GM19193 (cell line): ENCODE measurements around the gene C19orf73.
A peak's percentile ranks its signal among the peaks of the same experiment; 100 is the strongest.

Experiments used
- POLR2A ChIP-seq: IDR thresholded peaks from 4 replicates; pipeline ENCODE4 v1.6.1; 2011; ENCODE audit not compliant: insufficient read depth, insufficient read length; ENCODE audit errors: extremely low read depth

C19orf73 gene

DNA sequence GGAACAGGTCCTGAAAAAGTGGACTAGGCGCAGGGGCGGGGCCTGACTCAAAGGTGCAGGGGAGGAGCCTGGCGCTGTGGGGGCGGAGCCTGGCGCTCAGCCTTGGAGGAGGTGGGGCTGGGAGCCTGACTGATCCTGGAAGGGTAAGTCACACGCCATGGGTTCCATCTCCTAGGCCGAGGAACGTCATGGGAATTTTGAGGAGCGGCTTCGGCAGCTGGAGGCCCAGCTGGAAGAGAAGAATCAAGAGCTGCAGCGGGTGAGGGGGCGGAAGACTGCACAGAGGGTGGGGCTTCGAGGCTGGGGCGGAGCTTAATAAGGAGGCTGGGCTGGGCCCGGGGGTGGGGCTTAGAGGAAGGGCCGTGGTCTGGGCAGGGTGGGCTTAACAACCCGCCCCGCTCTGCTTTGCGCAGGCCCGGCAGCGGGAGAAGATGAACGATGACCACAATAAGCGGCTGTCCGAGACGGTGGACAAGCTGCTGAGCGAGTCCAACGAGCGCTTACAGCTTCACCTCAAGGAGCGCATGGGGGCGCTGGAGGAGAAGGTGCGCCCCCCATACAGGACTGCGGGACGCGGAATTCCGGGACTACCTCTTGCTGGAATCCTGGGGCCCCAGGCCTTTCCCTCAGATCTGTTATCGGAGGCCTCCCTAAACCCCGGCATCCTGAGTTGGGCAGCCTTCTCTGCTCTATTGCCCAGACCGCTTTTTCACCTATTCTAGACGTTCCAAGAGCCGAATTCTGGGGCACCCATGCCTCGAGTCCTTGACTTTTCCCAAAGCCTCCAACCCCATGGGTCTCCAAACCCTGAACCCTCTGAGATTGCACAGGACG lies 14.9 kb upstream of the C19orf73 start:
- TF ChIP-seq POLR2A: no peak

DNA sequence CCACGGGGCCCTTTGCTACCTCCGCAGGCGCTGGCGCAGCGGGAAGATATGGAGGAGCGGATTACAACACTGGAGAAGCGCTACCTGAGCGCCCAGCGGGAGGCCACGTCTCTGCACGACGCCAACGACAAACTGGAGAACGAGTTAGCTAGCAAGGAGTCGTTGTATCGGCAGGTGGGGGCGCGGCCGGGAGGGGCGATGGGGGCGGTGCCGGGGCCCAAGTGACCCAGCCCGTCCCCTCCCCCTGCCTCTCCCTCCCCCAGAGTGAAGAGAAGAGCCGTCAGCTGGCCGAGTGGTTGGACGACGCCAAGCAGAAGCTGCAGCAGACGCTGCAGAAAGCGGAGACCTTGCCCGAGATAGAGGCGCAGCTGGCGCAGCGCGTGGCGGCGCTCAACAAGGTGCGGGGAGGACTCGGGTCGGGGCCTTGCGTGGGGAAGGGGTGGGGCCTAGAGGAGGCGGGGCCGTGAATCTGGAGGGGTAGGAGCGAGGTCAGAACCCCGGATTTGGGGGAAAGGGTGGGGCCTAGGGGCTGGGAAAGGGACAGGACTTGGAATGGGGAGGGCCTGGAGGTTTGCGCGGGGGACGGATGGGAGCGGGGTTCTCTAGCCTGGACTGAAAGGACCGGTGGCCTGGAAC lies 14.1 kb upstream of the C19orf73 start:
- no peak for TF ChIP-seq POLR2A

DNA sequence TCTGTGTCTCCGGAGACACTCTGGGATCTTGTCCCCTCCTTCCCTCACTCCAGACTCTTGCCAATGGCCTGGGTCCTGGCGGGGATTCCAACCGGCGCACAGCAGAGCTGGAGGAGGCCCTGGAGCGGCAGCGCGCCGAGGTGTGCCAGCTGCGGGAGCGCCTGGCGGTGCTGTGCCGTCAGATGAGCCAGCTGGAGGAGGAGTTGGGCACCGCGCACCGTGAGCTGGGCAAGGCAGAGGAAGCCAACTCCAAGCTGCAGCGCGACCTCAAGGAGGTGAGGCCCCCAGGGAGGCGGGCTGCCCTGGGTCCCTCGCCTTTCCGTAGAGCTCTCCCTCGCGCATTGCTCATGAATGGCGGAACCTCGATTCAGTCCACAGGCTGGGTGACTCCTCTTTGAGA lies 11.4 kb upstream of the C19orf73 start:
- TF ChIP-seq POLR2A: no peak

DNA sequence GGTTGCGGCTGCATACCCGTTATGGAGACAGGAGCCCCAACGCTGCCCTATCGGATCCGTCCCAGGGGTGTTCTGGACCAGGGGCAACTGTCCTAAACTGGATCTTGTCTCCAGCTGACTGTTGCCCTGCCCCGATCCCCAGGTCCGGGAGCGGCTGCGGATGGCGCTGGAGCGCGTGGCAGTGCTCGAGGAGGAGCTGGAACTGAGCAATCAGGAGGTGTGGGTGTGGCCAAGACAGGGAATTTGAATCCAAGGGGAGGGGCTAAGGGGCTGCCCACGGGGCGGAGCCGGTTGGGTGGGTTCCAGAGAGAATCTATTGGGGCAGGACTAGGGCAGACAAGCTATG lies 10.3 kb upstream of the C19orf73 start:
- no peak for TF ChIP-seq POLR2A

DNA sequence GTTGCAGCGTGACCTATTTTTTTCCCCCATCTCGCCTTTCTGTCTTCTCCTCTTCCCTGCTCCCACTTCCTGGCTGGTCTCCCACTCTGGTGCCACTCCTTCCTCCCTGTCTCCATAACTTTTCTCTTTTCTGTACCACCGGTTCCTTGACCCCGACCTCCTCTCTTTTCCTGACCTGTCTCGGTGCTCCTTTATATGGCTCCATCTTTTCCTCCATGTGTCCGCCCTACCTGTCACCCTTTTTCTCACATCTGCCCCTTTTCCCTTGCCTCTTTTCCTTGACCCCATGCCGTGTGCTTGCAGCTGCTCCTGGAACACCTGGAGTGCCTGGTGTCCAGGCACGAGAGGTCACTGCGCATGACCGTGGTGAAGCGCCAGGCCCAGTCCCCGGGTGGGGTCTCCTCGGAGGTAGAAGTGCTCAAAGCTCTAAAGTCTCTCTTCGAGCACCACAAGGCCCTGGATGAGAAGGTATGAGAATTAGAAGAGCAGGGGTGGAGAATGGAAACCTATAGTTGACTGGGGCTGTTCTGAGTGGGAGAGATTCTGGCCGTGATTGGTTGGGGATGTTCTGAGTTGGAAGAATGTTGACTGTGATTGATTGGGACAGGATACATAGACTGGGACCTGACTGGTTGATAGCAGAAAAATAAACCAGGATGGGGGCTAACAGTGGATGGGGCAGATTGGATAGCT lies 9.7 kb upstream of the C19orf73 start:
- no peak for TF ChIP-seq POLR2A

DNA sequence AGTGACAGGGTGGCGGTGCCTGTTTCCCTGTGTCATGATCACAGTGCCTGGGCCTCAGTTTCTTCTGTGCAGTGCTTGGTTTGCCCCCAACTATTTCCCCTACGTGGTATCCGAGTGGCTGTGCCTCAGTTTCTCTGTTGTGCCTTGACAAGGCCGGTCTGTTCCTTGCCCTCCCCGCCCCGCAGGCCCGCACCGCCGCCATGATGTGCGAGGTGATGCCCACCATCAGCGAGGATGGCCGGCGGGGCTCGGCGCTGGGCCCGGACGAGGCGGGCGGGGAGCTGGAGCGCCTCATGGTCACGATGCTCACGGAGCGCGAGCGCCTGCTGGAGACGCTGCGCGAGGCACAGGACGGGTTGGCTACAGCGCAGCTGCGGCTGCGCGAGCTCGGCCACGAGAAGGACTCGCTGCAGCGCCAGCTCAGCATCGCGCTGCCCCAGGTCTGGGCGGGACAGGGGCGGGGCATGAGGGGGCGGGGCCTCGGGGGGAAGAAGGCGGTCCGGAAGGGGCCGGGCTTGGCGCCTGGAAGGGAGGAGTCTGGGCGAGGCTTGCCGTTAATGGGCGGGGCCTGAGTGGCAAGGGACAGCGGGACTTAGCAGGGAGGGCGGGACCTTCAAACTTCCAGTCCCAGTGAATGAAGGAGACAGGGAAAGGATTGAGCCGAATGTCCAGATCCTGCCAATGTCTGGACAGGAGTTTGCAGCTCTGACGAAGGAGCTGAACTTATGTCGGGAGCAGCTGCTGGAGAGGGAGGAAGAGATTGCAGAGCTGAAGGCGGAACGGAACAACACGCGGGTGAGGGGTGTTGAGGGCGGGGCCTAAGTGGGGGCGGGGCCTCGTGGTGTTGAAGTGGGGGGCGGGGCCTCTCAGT lies 9.0 kb upstream of the C19orf73 start:
- peak; percentile 26 for TF ChIP-seq POLR2A

DNA sequence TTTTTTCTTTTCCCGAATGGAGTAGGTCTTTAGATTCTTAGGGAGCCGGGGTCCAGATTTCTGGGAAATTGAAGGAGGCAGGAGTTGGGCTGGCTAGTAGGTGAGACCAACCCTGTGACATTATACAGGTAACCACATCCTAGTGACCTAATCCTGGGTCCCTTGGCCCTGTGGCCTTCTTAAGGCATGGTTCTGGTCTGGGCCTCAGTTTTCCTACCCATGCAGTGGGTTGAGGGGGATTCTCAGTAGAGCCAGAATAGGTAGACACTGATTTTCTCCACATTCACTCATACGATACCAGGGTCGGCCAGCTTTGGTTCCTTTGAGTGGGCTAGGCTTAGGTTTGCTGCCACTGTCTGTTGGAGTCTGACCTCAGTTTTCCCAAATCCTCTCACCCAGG lies 7.6 kb upstream of the C19orf73 start:
- no peak for TF ChIP-seq POLR2A

DNA sequence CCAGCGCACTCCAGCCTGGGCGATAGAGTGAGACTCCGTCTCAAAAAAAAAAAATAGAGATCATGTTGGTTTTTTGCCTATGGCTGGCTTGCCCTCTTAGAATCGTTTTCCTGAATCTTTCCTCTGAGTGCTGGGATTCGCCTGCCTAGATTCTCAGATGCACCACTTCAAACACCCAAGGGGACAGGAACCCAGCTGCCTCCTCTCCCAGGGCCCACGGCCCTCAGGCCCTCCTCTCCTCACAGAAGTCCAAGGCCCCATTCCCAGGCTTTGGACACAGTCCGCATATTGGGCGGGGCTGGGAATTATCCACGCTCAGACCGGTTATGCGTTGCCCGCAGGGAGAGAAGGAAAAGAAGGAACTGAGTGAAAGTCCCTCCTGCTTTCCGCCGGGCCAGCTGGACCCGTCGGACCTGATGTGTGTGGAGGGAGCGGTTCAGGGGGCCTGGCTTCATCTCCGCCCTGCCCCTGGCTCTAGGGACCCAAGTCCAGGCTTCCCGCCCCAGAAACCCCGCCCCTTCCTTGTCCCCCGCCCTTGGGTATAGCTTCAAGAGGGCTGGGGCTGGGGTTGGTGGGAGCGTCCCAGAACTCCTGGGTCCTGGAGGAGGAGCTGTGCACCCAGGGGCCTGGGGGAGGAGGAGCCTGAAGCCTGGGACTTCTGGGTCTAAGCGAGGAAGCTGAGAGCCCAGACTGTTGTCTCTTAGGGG lies 6.2 kb upstream of the C19orf73 start:
- no peak for TF ChIP-seq POLR2A

DNA sequence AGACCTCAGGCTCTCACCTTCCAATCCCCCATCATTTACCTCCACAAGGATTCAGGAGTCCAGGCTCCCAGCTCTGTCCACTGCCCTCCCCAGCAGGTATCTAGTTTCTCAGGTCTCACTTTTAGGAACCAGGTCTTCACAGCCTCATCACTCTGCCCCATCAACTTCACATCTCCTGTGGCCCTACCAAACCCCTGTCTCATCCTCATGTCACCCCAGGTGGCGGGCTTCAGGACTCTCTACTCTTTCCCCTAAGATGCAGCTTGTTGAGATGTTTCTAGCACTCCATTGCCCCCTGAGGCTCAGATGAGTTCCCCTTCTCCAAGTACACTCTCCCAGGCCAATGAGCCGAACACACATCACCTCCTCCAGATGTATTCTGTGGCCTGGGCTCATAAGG lies 1.9 kb upstream of the C19orf73 start:
- no peak for TF ChIP-seq POLR2A

DNA sequence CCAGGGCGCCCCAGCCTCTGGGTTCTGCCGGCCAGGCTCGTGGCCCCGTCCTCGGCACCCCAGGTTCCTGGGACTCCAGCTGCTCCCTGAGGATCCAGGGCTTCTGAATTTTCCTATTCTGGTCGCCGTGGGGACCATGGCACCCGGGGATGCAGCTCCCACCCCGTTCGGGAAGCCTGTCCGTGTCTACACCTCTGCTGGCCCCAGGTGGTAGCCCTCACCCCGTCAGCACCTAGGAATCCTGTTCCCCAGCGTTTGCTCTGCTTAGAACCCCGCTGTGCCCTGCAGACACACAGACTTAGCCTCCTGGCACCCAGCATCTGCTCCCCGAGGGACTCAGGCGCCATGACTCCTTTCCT lies 1.4 kb upstream of the C19orf73 start:
- TF ChIP-seq POLR2A: no peak

DNA sequence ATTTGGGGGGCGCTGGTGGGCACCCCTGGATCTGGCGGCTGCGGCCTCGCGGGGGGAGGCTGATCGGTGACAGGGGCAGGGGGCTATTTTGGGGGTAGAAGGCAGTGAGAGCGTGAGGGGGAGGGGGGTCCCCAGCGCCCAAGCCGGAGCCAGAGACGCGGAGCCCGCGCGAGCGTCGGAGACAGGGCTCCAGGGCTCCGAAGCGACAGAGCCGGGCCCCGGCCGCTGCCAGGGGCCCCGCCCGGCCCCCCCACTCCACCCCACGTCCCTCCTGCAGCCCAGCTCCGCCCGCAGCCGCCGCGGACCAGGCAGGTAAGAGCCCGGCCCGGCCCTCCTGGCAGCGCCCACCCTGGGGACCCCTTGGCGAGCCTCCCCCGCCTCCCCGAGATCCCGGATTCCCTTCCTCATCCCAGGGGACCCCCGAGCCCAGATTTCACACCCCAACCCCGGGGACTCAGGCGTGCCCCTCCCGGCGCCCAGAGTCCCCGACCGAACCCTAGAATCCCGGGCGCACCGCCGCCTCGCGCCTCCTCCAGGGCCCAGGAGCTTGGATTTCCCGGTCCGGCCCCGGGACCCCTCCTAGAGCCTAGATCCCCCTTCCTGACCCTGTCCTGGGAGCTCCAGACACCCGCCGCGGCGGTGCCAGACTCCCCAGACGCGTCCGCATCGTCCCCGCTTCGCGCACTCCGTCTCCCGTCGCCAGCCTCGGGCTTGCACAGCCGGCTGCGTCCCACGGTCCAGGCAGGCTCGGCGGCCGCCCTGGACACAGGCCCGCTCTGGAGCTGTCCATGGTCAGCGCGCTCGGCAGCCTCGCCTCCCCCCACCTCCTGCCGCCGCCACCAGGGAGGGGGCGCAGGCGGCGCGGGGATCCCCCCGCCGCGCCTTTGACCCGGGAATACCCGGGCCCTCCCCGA lies 725 bp upstream of the C19orf73 start, which contains the start of gene PPFIA3:
Gene PPFIA3 (plus strand): TSS at position 134 of the 914 bp plus-strand sequence. CDS start 8,330 bp downstream, outside the sequence.
- TF ChIP-seq POLR2A: no peak

DNA sequence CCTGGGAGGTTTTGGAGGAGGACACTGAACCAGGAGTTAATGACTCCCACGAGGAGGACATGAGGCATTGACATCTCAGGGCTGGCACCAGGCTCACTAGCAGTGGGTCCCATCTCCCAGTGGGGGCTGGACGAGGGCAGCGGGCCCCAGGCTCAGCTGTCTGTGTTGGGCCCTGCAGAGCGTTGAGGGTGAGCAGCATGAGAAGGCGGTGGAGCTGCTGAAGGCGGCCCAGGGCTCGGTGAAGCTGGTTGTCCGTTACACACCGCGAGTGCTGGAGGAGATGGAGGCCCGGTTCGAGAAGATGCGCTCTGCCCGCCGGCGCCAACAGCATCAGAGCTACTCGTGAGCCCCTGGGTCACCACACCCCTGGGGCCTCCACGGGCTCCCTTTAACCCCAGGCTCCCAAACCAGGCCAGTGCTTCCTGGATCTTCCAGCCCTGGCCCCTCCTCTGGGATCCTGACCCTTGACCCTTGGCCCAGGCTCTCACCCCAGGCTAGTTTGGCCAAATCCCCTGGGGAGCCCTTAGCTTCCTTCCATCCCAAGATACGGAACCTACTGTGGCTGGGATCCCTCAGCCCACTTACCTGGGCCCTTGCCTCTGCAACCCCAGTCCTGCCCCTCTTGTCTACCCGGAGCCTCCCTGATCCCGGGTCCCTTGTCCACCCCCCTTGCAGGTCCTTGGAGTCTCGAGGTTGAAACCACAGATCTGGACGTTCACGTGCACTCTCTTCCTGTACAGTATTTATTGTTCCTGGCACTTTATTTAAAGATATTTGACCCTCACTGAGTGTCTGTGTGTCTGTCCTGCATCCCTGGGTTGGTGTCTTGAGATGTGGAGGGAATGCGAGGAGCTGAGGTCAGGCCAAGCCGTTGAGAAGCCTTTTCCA lies 1.0 kb downstream of the C19orf73 start:
- TF ChIP-seq POLR2A: no peak
